BLaER1 treated with 17β-estradiol and CSF1 and Interleukin-3, amounts not matched to agents 10 nM and 100 nM (cell line): ENCODE measurements around the gene WIZ.
A peak's percentile ranks its signal among the peaks of the same experiment; 100 is the strongest.

Experiments
- H3K27ac ChIP-seq, 11 experiments: shearing (Covaris generic); formaldehyde crosslinking; 2 replicates each; pipeline ENCODE4 v1.8.1; 2022
- H3K27me3 ChIP-seq, 11 experiments: shearing (Covaris generic); formaldehyde crosslinking; 2 replicates each; pipeline ENCODE4 v1.8.1; 2022
- H3K36me3 ChIP-seq, 11 experiments: shearing (Covaris generic); formaldehyde crosslinking; 2 replicates each; pipeline ENCODE4 v1.8.1; 2022
- H3K4me1 ChIP-seq, 10 experiments: shearing (Covaris generic); formaldehyde crosslinking; 2 replicates each; pipeline ENCODE4 v1.8.1; 2022
- H3K4me2 ChIP-seq, 11 experiments: shearing (Covaris generic); formaldehyde crosslinking; 2 replicates each; pipeline ENCODE4 v1.8.1; 2022
- H3K4me3 ChIP-seq, 10 experiments: shearing (Covaris generic); formaldehyde crosslinking; 2 replicates each; pipeline ENCODE4 v1.8.1; 2022
- H3K9ac ChIP-seq, 11 experiments: shearing (Covaris generic); formaldehyde crosslinking; 2 replicates each; pipeline ENCODE4 v1.8.1; 2022
- H3K9me3 ChIP-seq, 11 experiments: shearing (Covaris generic); formaldehyde crosslinking; replicated peaks in 1 of 11; 2 replicates each; pipeline ENCODE4 v1.8.1; 2022
- H4K20me1 ChIP-seq, 11 experiments: shearing (Covaris generic); formaldehyde crosslinking; 2 replicates each; pipeline ENCODE4 v1.8.1; 2022
- Cebpa-rat ChIP-seq, 11 experiments: shearing (Covaris generic); IDR thresholded peaks; 2 replicates each; pipeline ENCODE4 v1.8.1; 2022

The WIZ gene

GRCh38 chr19:15468675-15469512 is 19.1 kb upstream of the WIZ start:
- no peaks in the 10 kb centered on the region for H4K20me1 ChIP-seq
- peaks cover 0 to 15% (median 7%) of the 10 kb centered on the region in 11 experiments; a peak in 8 of 22 replicates for H3K9me3 ChIP-seq
- H3K4me2 ChIP-seq = peak overlapping the region; percentile 79 to 98 (median 94)
- peak overlapping the region in 10 of 11 experiments; percentile 14 to 98 (median 46); a peak in 16 of 22 replicates for H3K9ac ChIP-seq
- peaks cover 10 to 16% (median 14%) of the 10 kb centered on the region in 11 experiments for H3K27me3 ChIP-seq
- H3K4me1 ChIP-seq = peaks cover 41 to 71% (median 58%) of the 10 kb centered on the region in 10 experiments
- H3K27ac ChIP-seq = peak overlapping the region in 6 of 11 experiments; percentile 52 to 99 (median 98); a peak in 9 of 22 replicates
- no peaks in the 10 kb centered on the region for H3K36me3 ChIP-seq
- peak overlapping the region in 9 of 10 experiments; percentile 3 to 57 (median 39); a peak in 12 of 20 replicates for H3K4me3 ChIP-seq
- no peak for TF ChIP-seq Cebpa-rat (IDR thresholded peaks at IDR 0.05)

GRCh38 chr19:15467734-15468214 is 18.0 kb upstream of the WIZ start:
- peak in 3 of 11 experiments; percentile 34 to 59 (median 57); a peak in 3 of 22 replicates for TF ChIP-seq Cebpa-rat (IDR thresholded peaks at IDR 0.05)
- H3K4me1 ChIP-seq = peaks cover 49 to 74% (median 66%) of the 10 kb centered on the region in 10 experiments
- H4K20me1 ChIP-seq = no peaks in the 10 kb centered on the region
- peak overlapping the region in 9 of 11 experiments; percentile 29 to 99 (median 98); a peak in 17 of 22 replicates for H3K27ac ChIP-seq
- peaks cover 0 to 14% (median 7%) of the 10 kb centered on the region in 11 experiments; a peak in 8 of 22 replicates for H3K9me3 ChIP-seq
- peaks cover 10 to 16% (median 14%) of the 10 kb centered on the region in 11 experiments for H3K27me3 ChIP-seq
- H3K9ac ChIP-seq = peak overlapping the region in 6 of 11 experiments; percentile 46 to 98 (median 78); a peak in 10 of 22 replicates
- 0 out of 22 replicates have a peak, but pooled peaks cover 0 to under 1% (median 0%) of the 10 kb centered on the region in 11 experiments for H3K36me3 ChIP-seq
- no peak overlapping the region for H3K4me3 ChIP-seq
- H3K4me2 ChIP-seq = peak overlapping the region; percentile 55 to 98 (median 86)

DNA sequence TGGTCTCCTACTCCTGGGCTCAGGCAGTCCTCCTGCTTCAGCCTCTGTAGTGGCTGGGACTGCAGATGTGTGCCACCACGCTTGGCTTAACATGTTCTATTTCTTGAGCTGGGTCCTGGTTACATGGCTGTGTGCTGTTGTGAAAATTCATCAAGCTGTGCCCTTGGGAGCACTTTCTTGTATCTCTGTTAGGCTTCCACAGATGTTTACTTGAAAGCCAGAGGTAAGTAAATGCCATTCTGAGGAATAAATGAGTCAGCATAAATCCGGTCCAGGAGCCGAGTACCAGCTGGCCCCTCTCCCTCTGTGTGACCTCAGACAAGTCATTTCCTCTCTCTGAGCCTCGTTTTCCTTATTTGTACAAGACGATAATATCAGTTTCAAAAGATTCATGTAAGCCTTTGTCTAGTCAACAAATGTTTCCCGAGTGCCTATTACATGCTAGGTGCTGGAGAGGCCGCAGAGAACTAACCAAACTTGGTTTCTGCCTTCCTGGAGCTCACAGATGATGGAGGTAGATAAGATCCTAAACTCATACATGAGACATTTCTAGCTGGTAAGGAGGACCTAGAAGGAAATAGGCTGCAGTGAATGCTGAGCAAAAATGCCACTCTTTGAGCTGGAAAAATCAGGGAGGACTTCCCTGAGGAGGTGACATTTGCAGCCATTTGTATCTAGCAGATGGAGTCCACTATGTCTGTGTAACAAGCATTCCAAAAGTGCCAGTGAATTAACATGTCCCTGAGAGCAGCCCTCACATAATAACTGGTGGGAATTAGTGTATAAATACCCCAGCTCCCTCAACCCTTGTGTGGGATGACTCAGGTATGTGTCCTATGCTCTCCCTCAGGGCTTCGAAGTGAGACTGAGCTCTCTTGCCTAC is 17.3 kb upstream of the WIZ start:
- H3K4me3 ChIP-seq = peak overlapping the region in 4 of 10 experiments; percentile 10 to 33 (median 20); a peak in 6 of 20 replicates
- TF ChIP-seq Cebpa-rat (IDR thresholded peaks at IDR 0.05) = peak in 5 of 11 experiments; percentile 16 to 93 (median 72); a peak in 8 of 22 replicates
- no peaks in the 10 kb centered on the region for H4K20me1 ChIP-seq
- H3K9me3 ChIP-seq = peaks cover 0 to 7% (median under 1%) of the 10 kb centered on the region in 11 experiments; a peak in 5 of 22 replicates
- peaks cover 10 to 16% (median 14%) of the 10 kb centered on the region in 11 experiments for H3K27me3 ChIP-seq
- peaks cover 56 to 81% (median 73%) of the 10 kb centered on the region in 10 experiments for H3K4me1 ChIP-seq
- peaks cover 0 to 7% (median 3%) of the 10 kb centered on the region in 11 experiments; a peak in 9 of 22 replicates for H3K36me3 ChIP-seq
- H3K4me2 ChIP-seq = peak overlapping the region; percentile 55 to 98 (median 86)
- H3K9ac ChIP-seq = peak overlapping the region; percentile 0 to 98 (median 50); a peak in 16 of 22 replicates
- peak overlapping the region in 9 of 11 experiments; percentile 29 to 99 (median 98); a peak in 17 of 22 replicates for H3K27ac ChIP-seq

DNA sequence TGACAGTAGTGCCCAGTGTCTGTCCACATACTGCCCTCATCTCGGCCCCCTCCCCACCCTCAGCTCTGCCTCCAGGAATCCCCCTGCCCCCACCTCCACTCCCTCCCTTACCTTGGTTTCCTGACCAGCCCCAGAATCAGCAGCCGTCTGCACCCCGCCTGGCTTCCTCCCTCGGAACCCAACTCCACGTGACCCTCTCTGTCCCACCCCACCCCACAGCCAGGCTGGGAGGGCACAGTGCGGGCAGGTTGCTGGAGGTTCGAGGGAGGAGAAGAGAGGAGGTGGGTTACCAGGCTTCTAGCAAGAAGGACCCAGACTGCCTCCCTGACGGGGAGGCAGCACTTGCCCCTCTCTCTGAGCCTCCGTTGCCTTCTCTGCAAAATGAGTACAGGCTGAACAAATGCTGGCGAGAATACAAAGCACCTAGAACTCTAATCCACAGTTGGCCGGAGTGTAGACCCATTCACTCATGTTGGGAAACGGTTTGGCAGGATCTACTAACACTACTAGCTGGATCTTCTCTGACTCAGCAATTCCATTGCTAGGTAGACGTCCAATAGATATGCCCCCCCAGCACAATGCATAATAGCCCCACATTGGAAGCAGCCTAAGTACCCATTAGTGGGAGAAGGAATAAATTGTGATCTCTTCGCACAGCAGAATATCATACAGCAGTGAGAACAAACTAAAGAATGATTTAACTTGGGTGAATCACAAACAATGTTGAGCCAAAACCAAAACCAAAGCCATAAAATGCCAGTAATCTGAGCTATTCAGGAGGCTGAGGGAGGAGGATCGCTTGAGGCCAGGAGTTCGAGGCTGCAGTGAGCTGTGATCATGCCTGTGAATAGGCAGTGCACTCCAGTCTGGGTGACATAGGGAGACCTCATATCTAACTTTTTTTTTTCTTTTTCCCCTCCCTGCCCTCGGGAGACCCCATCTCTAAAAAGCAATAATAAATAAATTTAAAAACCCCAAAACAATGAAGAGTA is 14.9 kb upstream of the WIZ start, which contains the start of gene RASAL3:
TSS of gene RASAL3 (minus strand) at position 151 of the 992 bp plus-strand sequence. CDS start 186 bp downstream, outside the sequence.
- peaks cover 9 to 12% (median 11%) of the 10 kb centered on the region in 11 experiments for H3K27me3 ChIP-seq
- peak within 1 kb of the TSS; percentile 80 to 98 (median 90) for H3K4me2 ChIP-seq
- no peak for TF ChIP-seq Cebpa-rat (IDR thresholded peaks at IDR 0.05)
- peak within 1 kb of the TSS; percentile 62 to 87 (median 78) for H3K4me3 ChIP-seq
- H3K9me3 ChIP-seq = no peaks in the 10 kb centered on the region
- H3K27ac ChIP-seq = peak within 1 kb of the TSS; percentile 86 to 99 (median 98)
- H3K4me1 ChIP-seq = peaks cover 60 to 88% (median 81%) of the 10 kb centered on the region in 10 experiments
- peak within 1 kb of the TSS; percentile 90 to 98 (median 94) for H3K9ac ChIP-seq
- peaks cover 0 to 21% (median 0%) of the 10 kb centered on the region in 11 experiments; a peak in 3 of 22 replicates for H4K20me1 ChIP-seq
- peaks cover 0 to 31% (median 27%) of the 10 kb centered on the region in 11 experiments; a peak in 20 of 22 replicates for H3K36me3 ChIP-seq

GRCh38 chr19:15463861-15464371 is 14.2 kb upstream of the WIZ start:
- Histone ChIP-seq H3K4me2 (peak overlapping the region; percentile 80 to 98 (median 90)), H4K20me1 (peaks cover 0 to 28% (median 0%) of the 10 kb centered on the region in 11 experiments; a peak in 3 of 22 replicates), H3K36me3 (peaks cover 0 to 39% (median 35%) of the 10 kb centered on the region in 11 experiments; a peak in 20 of 22 replicates), H3K27me3 (peaks cover under 1 to 5% (median 4%) of the 10 kb centered on the region in 11 experiments; a peak in 17 of 22 replicates), H3K9me3 (no peaks in the 10 kb centered on the region), H3K4me3 (peak overlapping the region; percentile 62 to 87 (median 78)), H3K9ac (peak overlapping the region; percentile 90 to 98 (median 94)), H3K4me1 (peaks cover 52 to 81% (median 74%) of the 10 kb centered on the region in 10 experiments), H3K27ac (peak overlapping the region; percentile 86 to 99 (median 98))
- no peak for TF ChIP-seq Cebpa-rat (IDR thresholded peaks at IDR 0.05)

DNA sequence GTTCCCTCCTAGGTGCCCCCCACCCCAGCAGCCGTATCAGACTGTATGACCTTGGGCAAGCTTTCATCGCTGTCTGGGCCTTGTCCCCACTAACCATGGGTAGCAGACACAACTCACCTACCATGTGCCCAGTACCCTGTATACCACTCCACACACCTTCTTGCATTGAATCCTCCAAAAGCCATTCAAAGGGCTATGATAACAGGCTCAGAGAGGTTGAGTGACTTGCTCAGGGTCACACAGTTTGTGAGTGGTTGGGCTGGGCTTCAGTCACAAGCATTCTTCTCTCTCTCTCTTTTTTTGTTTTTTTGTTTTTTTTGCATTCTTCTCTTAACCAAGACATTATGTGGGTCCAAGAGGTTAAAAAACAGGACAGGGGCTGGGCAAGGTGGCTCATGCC is 11.9 kb upstream of the WIZ start:
- H3K4me3 ChIP-seq = no peak overlapping the region
- H3K9ac ChIP-seq = peak overlapping the region in 6 of 11 experiments; percentile 1 to 97 (median 18); a peak in 4 of 22 replicates
- H3K9me3 ChIP-seq = peaks cover 0 to 7% (median 0%) of the 10 kb centered on the region in 11 experiments; a peak in 5 of 22 replicates
- H3K27ac ChIP-seq = peak overlapping the region in 7 of 11 experiments; percentile 53 to 99 (median 98); a peak in 8 of 22 replicates
- H3K27me3 ChIP-seq = no peaks in the 10 kb centered on the region
- peaks cover 0 to 45% (median 0%) of the 10 kb centered on the region in 11 experiments; a peak in 6 of 22 replicates for H4K20me1 ChIP-seq
- peaks cover 9 to 60% (median 55%) of the 10 kb centered on the region in 11 experiments; a peak in 20 of 22 replicates for H3K36me3 ChIP-seq
- H3K4me2 ChIP-seq = peak overlapping the region; percentile 80 to 98 (median 90); a peak in 20 of 22 replicates
- no peak for TF ChIP-seq Cebpa-rat (IDR thresholded peaks at IDR 0.05)
- peaks cover 39 to 73% (median 60%) of the 10 kb centered on the region in 10 experiments for H3K4me1 ChIP-seq
